ENCODE data around the gene TMSB15A.
"Not testable (repeated sequence)": the region's sequence is repeated elsewhere in the genome, so short reads cannot be mapped to it uniquely, and the experiment has no call there.

The TMSB15A gene

DNA sequence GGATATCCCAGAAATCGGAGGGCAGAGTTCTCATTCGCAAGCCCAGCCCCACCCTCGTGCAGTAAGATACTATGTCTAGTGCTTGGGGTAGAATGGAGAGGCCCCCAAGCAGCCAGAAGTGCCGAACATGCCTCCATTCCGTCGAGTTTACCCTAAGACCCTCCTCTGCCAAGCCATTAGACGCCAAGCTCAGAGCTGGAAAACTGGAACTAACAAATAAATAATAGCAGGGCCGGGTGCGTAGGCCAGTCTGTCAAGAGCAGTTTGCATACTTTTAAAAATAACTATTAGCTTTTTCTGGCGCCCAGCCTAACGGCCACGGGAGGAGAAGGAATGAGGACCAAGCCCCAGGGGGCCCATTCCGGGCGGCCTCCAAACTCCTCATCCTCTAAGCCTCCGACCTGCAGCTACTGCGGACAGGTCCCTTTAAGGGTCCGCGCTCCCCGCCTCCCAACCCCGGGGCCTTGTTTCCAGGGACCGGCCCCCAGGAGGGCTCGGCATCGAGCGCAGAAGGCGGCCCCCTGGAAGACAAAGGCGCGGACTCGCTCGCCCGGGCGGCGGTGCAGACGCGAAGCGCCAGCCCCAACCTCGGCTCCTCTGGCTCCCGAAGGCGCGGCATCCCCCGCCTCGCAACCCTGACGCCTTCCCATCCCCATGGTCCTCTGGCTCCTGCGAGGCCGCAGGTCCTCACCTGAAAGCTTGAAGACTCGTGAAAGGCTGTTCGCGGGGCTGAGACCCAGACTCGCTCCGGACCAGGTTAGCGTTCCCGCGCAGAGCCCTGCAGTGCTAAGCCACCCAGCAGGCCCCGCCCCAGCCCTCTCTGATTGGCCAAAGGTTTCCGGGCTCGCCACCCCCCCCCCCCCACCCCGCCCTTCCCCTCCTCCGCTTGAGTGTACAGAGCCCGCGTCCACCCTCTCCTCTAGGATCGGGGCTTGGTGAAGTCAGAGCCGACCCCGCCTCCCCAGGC, at the start of gene TMSB15A:
TSS of gene TMSB15A (minus strand) at position 765 of the 967 bp plus-strand sequence.
- FAIRE-seq (no peak), DNase-seq (ENCODE audit: low spot score) (no peak)

DNA sequence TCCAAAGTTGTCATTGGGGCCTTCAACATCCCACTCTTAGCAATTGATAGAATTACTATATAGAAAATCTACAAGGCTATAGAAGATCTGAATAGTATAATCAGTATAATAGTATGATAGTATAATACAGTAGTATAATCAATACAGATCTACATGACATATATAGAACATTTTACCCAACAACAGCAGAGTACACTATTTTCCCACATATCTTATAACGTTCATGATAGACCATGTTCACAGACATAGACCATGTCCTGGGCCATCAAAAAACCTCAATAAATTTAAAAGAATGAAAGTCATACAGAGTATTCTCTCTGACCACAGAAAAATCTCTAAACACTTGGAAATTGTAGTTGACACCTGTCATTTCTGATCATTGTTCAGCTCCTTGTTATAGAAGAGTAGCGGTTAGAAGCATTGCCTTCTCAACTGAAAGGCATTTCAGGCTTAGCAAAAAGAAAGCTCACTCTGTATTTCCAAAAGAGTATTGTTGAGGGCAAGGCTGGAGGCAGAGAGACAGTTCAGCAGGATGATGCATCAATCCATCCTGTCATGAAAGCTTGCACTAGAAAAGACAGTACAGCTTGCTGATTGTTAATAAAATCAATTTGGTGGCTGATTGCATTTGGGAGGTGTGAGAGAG, 44.0 kb upstream of the TMSB15A start:
- no peak for DNase-seq (ENCODE audit: low spot score)
- no peak for FAIRE-seq

DNA sequence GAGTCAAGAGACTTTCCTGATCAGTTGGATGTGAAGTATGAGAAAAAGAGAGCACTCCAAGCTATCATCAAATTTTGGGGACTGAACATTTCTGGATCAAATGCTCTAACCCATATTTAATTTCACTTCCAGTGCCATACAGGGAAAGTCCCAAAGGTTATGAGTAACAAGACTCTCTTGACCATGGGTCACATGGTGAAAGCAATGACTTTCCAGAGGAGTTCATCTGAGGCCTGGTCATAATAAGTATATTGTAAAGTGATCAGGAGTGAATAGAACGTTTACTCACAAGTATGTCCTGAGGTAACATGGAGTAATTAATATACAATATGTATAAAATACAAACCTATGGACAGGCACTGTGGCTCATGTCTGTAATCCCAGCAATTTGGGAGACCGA, 42.1 kb upstream of the TMSB15A start:
- DNase-seq (ENCODE audit: low spot score) (no peak), FAIRE-seq (no peak)

DNA sequence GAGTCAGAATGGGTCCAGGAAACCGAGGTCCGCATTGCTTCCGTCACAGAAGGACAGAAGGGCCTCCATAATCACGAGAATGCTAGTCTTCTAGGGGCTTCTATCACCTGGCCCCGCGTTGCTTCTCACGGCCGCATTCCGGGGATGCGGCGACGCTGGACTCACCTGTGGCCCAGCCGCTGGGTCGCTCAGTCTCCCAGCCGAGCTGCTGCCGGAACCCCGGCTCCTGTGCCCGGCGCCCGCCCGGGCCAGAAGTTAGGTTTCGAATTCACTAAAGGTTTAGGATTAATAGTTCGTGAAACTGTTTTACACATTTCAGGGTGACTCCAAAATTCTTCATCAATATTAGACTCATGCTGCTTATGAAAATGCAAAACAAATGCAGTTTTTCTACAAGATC, 31.7 kb upstream of the TMSB15A start:
- no peak for FAIRE-seq
- DNase-seq (ENCODE audit: low spot score): no peak

DNA sequence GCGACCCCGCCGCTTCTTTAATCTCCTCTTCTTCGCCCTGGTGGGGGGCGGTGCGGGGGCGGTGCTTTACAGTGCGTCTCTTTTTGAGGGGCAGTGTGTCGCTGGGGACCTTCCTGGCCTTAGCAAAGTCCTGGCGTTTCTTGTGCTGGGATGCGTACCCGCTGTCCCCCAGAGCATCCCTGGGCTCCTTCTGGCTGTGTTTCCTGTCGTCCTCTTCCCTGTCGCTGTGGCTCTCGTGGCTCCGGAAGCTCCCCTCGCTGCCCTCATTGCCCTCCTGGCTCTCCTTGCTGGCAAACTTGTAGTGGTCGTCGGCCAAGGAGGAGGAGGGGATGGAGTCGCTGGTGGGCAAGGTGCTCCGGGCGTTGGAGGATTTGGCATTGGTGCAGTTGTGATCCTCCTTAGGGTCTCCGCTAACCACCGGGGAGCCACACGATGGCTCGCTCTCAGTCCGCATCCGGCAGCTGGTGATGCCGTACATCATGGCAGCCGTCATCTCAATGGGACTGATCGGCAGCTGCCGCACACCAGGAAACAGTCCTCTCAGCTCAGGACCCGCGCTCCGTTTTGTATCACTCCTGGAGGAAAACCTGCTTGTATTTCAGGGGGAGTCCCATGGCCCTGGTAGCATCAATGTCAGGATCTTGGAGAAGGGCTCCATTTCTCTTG, 30.4 kb upstream of the TMSB15A start:
- DNase-seq (ENCODE audit: low spot score) (no peak), FAIRE-seq (no peak)

DNA sequence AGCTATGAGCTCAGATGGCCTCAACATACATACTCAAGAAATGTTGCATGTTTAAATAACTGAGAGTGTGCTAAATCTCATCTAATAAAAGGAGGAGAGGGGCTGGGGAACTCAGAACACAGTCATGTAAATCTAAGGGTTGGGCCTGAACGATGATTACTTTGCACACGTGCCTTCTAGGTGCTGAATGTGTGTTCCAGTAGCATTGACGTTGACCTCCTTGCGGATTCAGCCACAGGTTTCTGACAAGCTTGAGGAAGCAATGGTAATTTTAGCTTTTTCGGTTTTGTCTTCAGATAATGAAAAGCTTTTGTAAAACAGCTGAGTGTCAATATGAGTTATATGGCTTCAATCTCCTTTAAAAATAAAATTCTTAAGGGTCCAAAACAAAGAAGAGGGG, 29.6 kb upstream of the TMSB15A start:
- not testable (repeated sequence) for DNase-seq (ENCODE audit: low spot score); FAIRE-seq

DNA sequence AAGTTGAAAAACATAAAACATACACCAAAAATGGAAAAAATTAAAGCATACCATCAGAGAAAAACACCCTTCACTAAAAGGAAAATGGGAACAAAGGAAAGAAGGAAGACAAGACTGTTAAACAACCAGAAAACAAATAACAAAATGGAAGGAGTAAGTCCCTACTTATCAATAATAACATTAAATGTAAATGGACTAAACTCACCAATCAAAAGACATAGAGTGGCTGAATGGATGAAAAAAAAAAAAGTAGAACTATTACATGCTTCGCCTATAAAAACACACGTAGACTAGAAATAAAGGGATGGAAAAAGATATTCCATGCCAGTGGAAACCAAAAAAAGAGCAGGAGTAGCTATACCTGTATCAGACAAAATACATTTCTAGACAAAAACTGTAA, 19.4 kb upstream of the TMSB15A start:
- DNase-seq (ENCODE audit: low spot score) (no peak), FAIRE-seq (no peak)

DNA sequence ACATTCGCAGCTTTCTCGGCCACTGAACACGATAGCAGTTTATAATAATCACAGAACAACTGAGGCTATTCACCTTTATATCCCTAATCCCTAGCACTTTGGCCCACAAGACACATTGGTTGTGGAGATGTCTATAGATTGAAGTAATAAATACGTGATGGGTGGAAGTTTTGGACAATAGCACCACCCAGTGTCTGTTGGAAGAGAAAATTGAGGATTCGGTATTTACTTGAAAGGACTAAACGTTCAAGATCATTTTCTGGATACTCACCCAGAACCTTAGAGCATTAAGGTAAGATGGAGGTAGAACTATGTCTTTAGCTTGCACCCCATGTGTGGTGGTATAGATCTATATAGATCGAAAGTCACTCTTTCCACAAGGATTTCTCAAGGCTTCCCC, 787 bp upstream of the TMSB15A start:
- FAIRE-seq: no peak
- DNase-seq (ENCODE audit: low spot score): no peak

DNA sequence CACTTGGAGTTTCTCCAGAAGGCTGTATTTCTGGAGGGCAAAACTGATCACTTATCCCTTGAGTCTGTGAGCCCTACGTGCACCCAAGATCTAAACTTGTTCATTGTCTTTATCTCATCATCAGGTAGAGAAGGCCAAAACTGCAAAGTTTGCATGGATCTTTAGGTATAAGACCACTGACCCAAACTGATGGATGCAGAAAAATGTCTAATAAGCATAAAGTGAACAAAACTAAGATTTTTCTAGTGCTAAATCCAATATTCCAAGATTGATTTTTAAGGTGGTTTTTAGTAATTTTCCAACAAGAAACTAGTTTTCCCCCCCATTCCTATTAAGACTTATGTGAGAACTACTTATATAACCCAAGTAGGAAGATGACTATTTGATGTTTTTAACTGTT, 2.0 kb downstream of the TMSB15A start:
- FAIRE-seq (no peak), DNase-seq (ENCODE audit: low spot score) (no peak)

DNA sequence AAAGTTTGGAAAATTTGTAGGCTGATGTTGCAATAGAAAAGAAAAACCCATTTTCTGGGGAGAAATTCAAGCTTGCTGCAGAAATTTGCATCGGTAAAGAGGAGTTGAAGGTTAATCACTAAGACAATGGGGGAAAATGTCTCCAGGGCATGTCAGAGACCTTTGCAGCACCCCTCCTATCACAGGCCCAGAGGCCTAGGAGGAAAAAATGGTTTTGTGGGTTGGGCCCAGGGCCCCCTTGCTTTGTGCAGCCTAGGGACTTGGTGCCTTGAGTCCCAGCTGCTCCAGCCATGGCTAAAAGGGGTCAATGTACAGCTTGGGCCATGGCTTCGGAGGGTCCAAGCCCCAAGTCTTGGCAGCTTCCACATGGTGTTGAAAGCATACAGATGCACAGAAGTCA, 17.8 kb downstream of the TMSB15A start:
- DNase-seq (ENCODE audit: low spot score) (no peak), FAIRE-seq (no peak)

DNA sequence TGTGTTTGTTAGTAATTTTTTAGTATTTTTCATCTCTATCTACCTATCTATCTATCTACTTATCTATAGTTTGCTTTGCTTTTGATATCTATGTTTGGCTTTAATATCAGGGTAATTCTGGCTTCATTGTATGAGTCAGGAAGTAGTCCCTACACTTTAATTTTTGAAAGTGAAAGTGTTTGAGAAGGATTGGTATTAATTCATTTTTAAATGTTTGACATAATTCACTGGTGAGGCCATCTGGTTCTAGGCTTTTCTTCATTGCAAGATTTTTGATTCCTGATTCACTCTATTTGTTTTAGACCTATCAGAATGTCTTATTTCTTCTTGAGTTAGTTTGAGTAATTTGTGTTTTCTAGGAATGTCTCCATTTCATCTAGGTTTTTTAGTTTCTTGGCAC, 24.8 kb downstream of the TMSB15A start:
- DNase-seq (ENCODE audit: low spot score) (no peak), FAIRE-seq (no peak)

DNA sequence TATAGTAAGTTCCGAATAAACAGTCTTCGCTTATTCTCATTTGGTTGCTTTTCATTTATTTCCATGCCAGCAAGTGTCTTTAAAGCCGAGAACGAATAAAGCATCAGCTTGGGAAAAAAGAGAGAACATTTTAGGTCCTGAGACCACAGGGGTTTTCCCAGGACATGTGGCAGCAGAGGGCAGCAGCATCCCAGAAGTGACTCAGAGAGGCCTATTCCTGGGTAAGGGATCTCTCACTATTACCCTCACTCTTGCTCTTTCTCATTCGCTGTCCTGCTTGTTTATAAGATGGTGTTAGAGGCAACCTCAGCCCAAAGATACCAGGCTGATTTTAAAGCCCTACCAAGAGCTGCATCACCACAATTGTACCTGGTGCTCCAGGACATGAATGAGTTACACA, 37.8 kb downstream of the TMSB15A start:
- not testable (repeated sequence) for DNase-seq (ENCODE audit: low spot score); FAIRE-seq

DNA sequence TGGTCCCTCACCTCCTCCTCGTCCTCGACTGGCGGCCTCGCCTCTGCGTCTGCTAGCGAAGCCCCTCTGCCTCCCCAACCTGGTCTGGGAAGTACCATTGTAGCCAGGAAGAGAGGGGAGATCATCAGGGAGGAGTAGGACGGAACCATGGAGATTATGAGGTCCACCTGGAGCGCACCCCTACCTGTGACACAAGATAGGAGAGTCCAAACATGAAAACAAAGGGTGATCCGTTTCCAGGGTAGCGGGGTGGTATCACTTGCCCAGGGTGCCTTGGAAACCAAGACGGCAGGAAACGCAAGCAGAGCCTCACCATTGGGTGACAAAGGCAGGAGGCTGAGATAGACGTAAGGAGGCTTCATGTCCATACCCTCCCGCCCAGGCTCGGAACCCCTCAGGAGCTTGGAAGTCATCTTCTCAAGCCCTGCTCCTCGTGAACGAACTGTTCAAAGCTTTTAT, 44.7 kb downstream of the TMSB15A start, which contains the start of gene TCP11X2:
TSS of gene TCP11X2 (minus strand) at position 51 of the 459 bp plus-strand sequence.
- not testable (repeated sequence) for FAIRE-seq; DNase-seq (ENCODE audit: low spot score)

DNA sequence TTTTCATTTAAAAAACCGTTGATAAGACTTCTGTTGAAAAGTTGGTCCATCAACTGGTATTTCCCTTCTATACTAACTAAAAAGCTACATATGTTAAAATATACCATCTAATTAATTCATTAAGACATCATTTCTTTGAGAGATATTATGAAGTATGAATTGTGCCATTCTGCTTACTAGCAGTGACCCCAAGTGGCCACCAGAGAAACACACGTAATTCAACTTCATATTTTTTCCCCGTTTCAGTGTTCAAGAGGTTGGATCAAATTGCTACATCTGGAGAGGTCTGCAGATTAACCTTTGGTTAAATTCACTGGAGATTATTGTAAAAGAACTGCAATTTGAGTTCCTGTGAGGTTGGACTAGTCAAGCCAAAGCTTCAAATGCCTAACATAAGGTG, 46.3 kb downstream of the TMSB15A start:
- FAIRE-seq: peak; percentile 54
- DNase-seq (ENCODE audit: low spot score): not testable (repeated sequence)
